Osteocyte (in vitro differentiated cells): ENCODE data around the gene MAN2A1. TPM values are rescaled to one million over a fixed set of nuclear protein-coding genes. Genes with fewer than 3 reads are reported as not detected.
"Not testable (repeated sequence)": the region's sequence is repeated elsewhere in the genome, so short reads cannot be mapped to it uniquely, and the experiment has no call there.

ENCODE experiments used
- DNase-seq: peaks from one replicate; pipeline ENCODE4 v3.0.0; 2021; ENCODE audit warnings: mixed read lengths; ENCODE audit not compliant: unreplicated experiment; ENCODE audit errors: extremely low spot score
- H3K27ac Mint-ChIP-seq: one replicate; pipeline ENCODE4 v1.8.0; 2021; ENCODE audit warnings: mild to moderate bottlenecking, mixed read lengths; ENCODE audit not compliant: unreplicated experiment
- H3K27me3 Mint-ChIP-seq: one replicate; pipeline ENCODE4 v1.8.0; 2021; ENCODE audit warnings: mixed read lengths; ENCODE audit not compliant: unreplicated experiment
- H3K36me3 Mint-ChIP-seq: one replicate; pipeline ENCODE4 v1.8.0; 2021; ENCODE audit warnings: mixed read lengths; ENCODE audit not compliant: unreplicated experiment
- H3K4me1 Mint-ChIP-seq: one replicate; pipeline ENCODE4 v1.8.0; 2021; ENCODE audit warnings: mixed read lengths; ENCODE audit not compliant: unreplicated experiment
- H3K4me3 Mint-ChIP-seq: one replicate; pipeline ENCODE4 v1.8.0; 2021; ENCODE audit warnings: mild to moderate bottlenecking, moderate library complexity, mixed read lengths; ENCODE audit not compliant: unreplicated experiment
- H3K9me3 Mint-ChIP-seq: one replicate; pipeline ENCODE4 v1.8.0; 2021; ENCODE audit warnings: mixed read lengths; ENCODE audit not compliant: unreplicated experiment
- total RNA-seq: library from RNA; stranded (reverse); gene quantifications from 2 replicates; pipeline ENCODE4 v1.2.1, GENCODE V29; 2021
- TF ChIP-seq, protein P1 (sequence below): fragments of 200-600 bp; sonication (generic); IDR thresholded peaks from 2 replicates; pipeline ENCODE4 v1.5.0; 2021; ENCODE audit warnings: antibody characterized with exemption, mild to moderate bottlenecking, moderate library complexity

MAN2A1 gene
- total RNA-seq, 1 donor from 2014 or later: 139 TPM

DNA sequence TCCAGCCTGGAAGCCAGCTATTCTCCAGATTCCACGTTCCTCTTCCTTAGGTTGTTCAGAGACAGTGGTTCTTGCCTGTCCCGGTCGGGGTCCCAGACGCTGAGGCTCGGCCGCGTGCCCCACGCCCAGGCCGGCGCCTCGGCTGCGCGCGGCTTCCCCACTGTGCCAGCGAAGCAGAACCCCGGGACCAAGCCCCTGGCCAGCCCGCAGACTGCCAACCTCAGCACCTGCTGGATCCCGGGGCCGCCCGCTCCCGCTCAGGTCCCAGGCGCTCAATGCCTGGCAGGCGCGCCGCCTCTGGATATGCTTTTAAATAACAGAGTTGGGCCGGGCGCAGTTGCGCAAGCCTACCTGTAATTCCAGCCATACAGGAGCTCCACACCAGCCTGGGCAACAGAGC, 195.5 kb downstream of the MAN2A1 start:
- Mint-ChIP-seq H3K27me3 (no peaks in the 10 kb centered on the region), H3K36me3 (no peaks in the 10 kb centered on the region), H3K4me1 (peaks cover 7% of the 10 kb centered on the region), H3K27ac (no peak overlapping the region), H3K4me3 (no peak overlapping the region), H3K9me3 (no peaks in the 10 kb centered on the region)
- no peak for DNase-seq
- TF ChIP-seq, protein P1, sequence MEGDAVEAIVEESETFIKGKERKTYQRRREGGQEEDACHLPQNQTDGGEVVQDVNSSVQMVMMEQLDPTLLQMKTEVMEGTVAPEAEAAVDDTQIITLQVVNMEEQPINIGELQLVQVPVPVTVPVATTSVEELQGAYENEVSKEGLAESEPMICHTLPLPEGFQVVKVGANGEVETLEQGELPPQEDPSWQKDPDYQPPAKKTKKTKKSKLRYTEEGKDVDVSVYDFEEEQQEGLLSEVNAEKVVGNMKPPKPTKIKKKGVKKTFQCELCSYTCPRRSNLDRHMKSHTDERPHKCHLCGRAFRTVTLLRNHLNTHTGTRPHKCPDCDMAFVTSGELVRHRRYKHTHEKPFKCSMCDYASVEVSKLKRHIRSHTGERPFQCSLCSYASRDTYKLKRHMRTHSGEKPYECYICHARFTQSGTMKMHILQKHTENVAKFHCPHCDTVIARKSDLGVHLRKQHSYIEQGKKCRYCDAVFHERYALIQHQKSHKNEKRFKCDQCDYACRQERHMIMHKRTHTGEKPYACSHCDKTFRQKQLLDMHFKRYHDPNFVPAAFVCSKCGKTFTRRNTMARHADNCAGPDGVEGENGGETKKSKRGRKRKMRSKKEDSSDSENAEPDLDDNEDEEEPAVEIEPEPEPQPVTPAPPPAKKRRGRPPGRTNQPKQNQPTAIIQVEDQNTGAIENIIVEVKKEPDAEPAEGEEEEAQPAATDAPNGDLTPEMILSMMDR: no peak

DNA sequence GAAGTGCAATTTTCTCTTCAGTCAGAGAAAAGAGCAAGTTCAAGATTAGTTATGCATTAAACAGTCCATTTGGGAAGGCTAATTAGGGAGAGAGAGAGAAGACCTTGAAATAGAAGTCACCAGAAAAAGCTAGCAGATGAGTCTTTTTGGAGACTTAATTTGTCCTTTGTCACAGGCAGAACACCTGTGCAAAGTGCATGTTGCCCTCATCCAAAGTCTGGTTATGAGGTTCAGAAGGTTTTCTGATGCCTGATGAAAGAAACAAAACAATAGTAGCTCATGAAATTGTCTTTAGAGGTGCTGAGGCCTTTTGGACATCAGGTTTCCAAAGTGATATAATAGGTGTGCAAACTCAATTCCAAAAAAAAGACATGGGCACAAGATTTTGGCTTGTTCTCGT, 199.3 kb downstream of the MAN2A1 start:
- peaks cover 3% of the 10 kb centered on the region for H3K9me3 Mint-ChIP-seq
- H3K4me3 Mint-ChIP-seq: no peak overlapping the region
- no peak for DNase-seq
- no peaks in the 10 kb centered on the region for H3K27me3 Mint-ChIP-seq
- H3K27ac Mint-ChIP-seq: no peak overlapping the region
- TF ChIP-seq, protein P1: no peak
- H3K36me3 Mint-ChIP-seq: no peaks in the 10 kb centered on the region
- H3K4me1 Mint-ChIP-seq: no peaks in the 10 kb centered on the region

DNA sequence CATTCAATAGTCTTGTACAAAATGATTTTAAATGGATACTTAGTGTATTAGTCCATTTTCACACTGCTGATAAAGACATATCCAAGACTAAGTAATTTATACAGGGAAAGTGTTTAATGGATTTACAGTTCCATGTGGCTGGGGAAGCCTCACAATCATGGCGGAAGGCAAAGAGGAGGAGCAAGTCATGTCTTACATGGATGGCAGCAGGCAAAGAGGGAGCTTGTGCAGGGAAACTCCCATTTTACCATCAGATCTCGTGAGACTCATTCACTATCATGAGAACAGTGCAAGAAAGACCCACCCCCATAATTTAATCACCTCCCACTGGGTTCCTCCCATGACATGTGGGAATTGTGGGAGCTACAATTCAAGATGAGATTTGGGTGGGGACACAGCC, 203.5 kb downstream of the MAN2A1 start:
- H3K36me3 Mint-ChIP-seq, H3K9me3 Mint-ChIP-seq, DNase-seq, H3K4me1 Mint-ChIP-seq, H3K27ac Mint-ChIP-seq, H3K27me3 Mint-ChIP-seq, H3K4me3 Mint-ChIP-seq: not testable (repeated sequence)

DNA sequence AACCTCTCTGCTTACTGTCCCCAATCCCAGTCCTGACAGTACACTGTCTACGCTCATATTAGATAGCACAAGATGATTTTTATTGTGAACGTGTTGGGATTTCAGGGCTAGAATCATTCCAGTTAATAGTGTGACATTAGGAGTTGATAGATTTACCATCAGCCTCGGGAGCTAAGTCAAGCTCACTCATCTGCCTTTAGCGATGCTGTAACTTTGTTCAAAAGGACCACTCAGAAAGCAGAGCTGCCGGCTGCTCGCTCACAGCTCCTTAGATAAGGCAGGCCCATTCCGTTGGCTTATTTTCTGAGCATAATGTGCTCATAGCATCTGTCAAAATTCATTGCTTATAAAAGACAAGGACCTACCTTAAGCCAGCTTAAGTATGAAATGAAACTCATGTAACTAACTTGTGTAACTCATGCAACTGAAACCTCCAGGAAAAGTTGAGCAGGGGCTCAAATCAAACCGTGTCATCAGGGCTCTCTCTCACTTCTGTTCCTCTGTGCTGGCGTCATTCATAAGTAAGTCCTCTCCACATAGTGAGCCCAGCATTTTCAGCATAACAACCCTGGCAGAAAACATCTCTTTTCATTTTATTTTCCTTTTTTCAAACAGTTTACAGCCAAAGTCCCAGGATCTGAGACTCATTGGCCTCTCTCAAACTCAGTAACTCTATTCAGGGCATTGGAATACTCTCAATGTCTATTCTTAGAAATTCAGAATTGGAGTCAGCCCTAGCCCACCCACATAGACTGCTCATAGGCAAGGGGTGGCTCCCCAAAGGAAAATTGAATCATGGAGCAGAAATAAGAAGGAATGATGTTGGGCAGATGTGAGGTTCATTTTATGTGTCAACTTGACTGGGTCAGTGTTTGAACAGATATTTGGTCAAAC, 208.8 kb downstream of the MAN2A1 start:
- H3K27me3 Mint-ChIP-seq: no peaks in the 10 kb centered on the region
- TF ChIP-seq, protein P1: no peak
- no peak overlapping the region for H3K4me3 Mint-ChIP-seq
- no peaks in the 10 kb centered on the region for H3K4me1 Mint-ChIP-seq
- DNase-seq: no peak
- no peaks in the 10 kb centered on the region for H3K9me3 Mint-ChIP-seq
- H3K36me3 Mint-ChIP-seq: no peaks in the 10 kb centered on the region
- H3K27ac Mint-ChIP-seq: no peak overlapping the region

DNA sequence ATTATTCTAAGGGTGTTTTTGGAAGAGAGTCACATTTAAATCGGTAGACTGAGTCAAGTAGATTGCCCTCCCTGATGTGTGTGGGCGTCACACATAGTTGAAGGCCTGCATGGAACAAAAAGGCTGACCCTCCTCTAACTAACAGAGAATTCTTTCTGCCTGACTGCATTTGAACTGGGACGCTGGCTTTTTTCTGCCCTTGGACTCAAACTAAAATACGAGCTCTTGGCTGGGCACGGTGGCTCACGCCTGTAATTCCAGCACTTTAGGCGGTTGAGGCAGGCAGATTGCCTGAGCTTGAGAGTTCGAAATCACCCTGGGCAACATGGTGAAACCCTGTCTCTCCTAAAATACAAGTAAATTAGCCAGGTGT, 209.4 kb downstream of the MAN2A1 start:
- no peaks in the 10 kb centered on the region for H3K27me3 Mint-ChIP-seq
- TF ChIP-seq, protein P1: no peak
- H3K36me3 Mint-ChIP-seq: no peaks in the 10 kb centered on the region
- H3K27ac Mint-ChIP-seq: no peak overlapping the region
- no peak for DNase-seq
- H3K4me3 Mint-ChIP-seq: no peak overlapping the region
- no peaks in the 10 kb centered on the region for H3K9me3 Mint-ChIP-seq
- no peaks in the 10 kb centered on the region for H3K4me1 Mint-ChIP-seq
